ENCODE data around the gene PID1. TPM values are rescaled to one million over a fixed set of nuclear protein-coding genes. Genes with fewer than 3 reads are reported as not detected.

Gene PID1
- polyA plus RNA-seq, 1 of the 3 experiments (the other 2 are of a cell fraction) = 0.16 TPM

DNA sequence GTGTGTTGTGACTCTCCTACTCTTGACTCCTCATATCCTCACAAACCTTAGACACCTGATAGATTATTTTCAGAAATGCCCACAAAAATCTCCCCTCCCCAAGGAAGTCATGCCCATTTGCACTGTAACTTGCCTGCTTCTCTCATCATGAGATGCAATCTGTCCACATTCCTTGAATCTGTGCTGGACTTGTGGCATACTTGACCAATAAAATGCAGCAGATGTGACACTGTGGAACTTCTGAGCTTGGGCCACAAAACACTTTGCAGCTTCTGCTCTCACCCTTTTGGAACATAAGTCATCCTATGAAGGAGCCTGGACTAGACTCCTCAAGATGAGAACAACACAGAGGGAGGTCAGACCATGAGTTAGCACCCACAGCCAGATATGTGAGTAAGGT is 4.4 kb upstream of the PID1 start:
- no peak for DNase-seq
- Histone ChIP-seq H2AFZ (ENCODE audit: low read depth) (no peak overlapping the region), H3K4me2 (no peak overlapping the region), H3K9me3 (no peaks in the 10 kb centered on the region), H3K9me2 (no peaks in the 10 kb centered on the region), H3K36me3 (replicated peaks in 1 of 2; ENCODE audit: control insufficient read depth in 1 of 2, insufficient read depth in 2 of 2, low read length in 1 of 2) (no peaks in the 10 kb centered on the region), H3K9ac (no peak overlapping the region), H3F3A (replicated peaks; ENCODE audit: insufficient read depth) (no peaks in the 10 kb centered on the region), H3K4me1 (ENCODE audit: control insufficient read depth in 1 of 2, insufficient read depth in 2 of 2, low read depth in 1 of 2, low read length in 1 of 2) (peaks cover 0 to 2% of the 10 kb centered on the region in 2 experiments; a peak in 1 of 4 replicates), H3K27ac (ENCODE audit: low read depth in 2 of 2, low read length in 1 of 2) (no peak overlapping the region), H3K4me3 (ENCODE audit: low read depth in 2 of 2, low read length in 1 of 2) (no peak overlapping the region), H4K20me1 (ENCODE audit: insufficient read depth) (no peaks in the 10 kb centered on the region), H3K79me2 (ENCODE audit: insufficient read depth) (no peaks in the 10 kb centered on the region), H3K27me3 (ENCODE audit: insufficient read depth) (no peaks in the 10 kb centered on the region)
- ChIA-PET CTCF (interaction anchor here (1.1 to 7.6 kb wide), 4 partner anchors 145 to 587 kb away, joined by 3 to 88 read pairs (median 22); no protein-coding TSS in a partner anchor), POLR2A (no interaction called here)
- TF ChIP-seq, protein P1, sequence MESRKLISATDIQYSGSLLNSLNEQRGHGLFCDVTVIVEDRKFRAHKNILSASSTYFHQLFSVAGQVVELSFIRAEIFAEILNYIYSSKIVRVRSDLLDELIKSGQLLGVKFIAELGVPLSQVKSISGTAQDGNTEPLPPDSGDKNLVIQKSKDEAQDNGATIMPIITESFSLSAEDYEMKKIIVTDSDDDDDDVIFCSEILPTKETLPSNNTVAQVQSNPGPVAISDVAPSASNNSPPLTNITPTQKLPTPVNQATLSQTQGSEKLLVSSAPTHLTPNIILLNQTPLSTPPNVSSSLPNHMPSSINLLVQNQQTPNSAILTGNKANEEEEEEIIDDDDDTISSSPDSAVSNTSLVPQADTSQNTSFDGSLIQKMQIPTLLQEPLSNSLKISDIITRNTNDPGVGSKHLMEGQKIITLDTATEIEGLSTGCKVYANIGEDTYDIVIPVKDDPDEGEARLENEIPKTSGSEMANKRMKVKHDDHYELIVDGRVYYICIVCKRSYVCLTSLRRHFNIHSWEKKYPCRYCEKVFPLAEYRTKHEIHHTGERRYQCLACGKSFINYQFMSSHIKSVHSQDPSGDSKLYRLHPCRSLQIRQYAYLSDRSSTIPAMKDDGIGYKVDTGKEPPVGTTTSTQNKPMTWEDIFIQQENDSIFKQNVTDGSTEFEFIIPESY (IDR thresholded peaks at IDR 0.05; ENCODE audit: borderline replicate concordance, low read depth) = no peak
- no peak for TF ChIP-seq MXI1 (IDR thresholded peaks at IDR 0.05; ENCODE audit: low read depth, low read length)
- no peak for TF ChIP-seq GABPA (IDR thresholded peaks at IDR 0.05; ENCODE audit: low read depth)
- no peak for TF ChIP-seq FOXJ3 (CRISPR knock-in tag; IDR thresholded peaks at IDR 0.05)
- no peak for TF ChIP-seq NFIC (IDR thresholded peaks at IDR 0.05; ENCODE audit: borderline replicate concordance)
- no peak for TF ChIP-seq TEAD4 (IDR thresholded peaks at IDR 0.05; ENCODE audit: borderline replicate concordance, insufficient read depth)
- TF ChIP-seq, protein P2, sequence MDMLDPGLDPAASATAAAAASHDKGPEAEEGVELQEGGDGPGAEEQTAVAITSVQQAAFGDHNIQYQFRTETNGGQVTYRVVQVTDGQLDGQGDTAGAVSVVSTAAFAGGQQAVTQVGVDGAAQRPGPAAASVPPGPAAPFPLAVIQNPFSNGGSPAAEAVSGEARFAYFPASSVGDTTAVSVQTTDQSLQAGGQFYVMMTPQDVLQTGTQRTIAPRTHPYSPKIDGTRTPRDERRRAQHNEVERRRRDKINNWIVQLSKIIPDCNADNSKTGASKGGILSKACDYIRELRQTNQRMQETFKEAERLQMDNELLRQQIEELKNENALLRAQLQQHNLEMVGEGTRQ (IDR thresholded peaks at IDR 0.05; ENCODE audit: borderline replicate concordance, low read depth, low read length) = no peak
- TF ChIP-seq FOSL2 (IDR thresholded peaks at IDR 0.05; ENCODE audit: borderline replicate concordance, low read depth) = no peak
- TF ChIP-seq, protein P3, sequence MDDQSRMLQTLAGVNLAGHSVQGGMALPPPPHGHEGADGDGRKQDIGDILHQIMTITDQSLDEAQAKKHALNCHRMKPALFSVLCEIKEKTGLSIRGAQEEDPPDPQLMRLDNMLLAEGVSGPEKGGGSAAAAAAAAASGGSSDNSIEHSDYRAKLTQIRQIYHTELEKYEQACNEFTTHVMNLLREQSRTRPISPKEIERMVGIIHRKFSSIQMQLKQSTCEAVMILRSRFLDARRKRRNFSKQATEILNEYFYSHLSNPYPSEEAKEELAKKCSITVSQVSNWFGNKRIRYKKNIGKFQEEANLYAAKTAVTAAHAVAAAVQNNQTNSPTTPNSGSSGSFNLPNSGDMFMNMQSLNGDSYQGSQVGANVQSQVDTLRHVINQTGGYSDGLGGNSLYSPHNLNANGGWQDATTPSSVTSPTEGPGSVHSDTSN (IDR thresholded peaks at IDR 0.05) = no peak
- TF ChIP-seq ELF1 (IDR thresholded peaks at IDR 0.05) = no peak
- TF ChIP-seq FOXM1 (IDR thresholded peaks at IDR 0.05; ENCODE audit: low read depth) = no peak
- TF ChIP-seq EP300 (IDR thresholded peaks at IDR 0.05; ENCODE audit: borderline replicate concordance in 1 of 2, low read depth in 1 of 2, low read length in 1 of 2) = no peak
- no peak for TF ChIP-seq TCF12 (IDR thresholded peaks at IDR 0.05)
- no peak for TF ChIP-seq TAF1 (IDR thresholded peaks at IDR 0.05; ENCODE audit: borderline replicate concordance, low read depth, low read length)
- no peak for TF ChIP-seq SIN3A (IDR thresholded peaks at IDR 0.05; ENCODE audit: borderline replicate concordance, low read depth, low read length)
- TF ChIP-seq, protein P4, sequence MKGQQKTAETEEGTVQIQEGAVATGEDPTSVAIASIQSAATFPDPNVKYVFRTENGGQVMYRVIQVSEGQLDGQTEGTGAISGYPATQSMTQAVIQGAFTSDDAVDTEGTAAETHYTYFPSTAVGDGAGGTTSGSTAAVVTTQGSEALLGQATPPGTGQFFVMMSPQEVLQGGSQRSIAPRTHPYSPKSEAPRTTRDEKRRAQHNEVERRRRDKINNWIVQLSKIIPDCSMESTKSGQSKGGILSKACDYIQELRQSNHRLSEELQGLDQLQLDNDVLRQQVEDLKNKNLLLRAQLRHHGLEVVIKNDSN (IDR thresholded peaks at IDR 0.05; ENCODE audit: borderline replicate concordance, low read depth) = no peak
- TF ChIP-seq, protein P5, sequence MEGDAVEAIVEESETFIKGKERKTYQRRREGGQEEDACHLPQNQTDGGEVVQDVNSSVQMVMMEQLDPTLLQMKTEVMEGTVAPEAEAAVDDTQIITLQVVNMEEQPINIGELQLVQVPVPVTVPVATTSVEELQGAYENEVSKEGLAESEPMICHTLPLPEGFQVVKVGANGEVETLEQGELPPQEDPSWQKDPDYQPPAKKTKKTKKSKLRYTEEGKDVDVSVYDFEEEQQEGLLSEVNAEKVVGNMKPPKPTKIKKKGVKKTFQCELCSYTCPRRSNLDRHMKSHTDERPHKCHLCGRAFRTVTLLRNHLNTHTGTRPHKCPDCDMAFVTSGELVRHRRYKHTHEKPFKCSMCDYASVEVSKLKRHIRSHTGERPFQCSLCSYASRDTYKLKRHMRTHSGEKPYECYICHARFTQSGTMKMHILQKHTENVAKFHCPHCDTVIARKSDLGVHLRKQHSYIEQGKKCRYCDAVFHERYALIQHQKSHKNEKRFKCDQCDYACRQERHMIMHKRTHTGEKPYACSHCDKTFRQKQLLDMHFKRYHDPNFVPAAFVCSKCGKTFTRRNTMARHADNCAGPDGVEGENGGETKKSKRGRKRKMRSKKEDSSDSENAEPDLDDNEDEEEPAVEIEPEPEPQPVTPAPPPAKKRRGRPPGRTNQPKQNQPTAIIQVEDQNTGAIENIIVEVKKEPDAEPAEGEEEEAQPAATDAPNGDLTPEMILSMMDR (IDR thresholded peaks at IDR 0.05) = no peak
